GM12878 (cell line): ENCODE data around the gene AKR1C1.
"Not testable (repeated sequence)": the region's sequence is repeated elsewhere in the genome, so short reads cannot be mapped to it uniquely, and the experiment has no call there.

Experiments
- EED ChIP-seq: sonication (generic); IDR thresholded peaks from 2 replicates; pipeline ENCODE4 v1.6.1; 2016; ENCODE audit warnings: antibody characterized with exemption, low read depth
- ESRRA ChIP-seq: IDR thresholded peaks from 2 replicates; pipeline ENCODE4 v1.6.1; 2012; ENCODE audit warnings: mild to moderate bottlenecking, low read length, improper control_type of control experiment
- MYC ChIP-seq: IDR thresholded peaks from 2 replicates; pipeline ENCODE4 v1.6.1; 2011; ENCODE audit warnings: mild to moderate bottlenecking, low read length, moderate library complexity, inconsistent platforms; ENCODE audit not compliant: insufficient read depth, insufficient replicate concordance, insufficient read length, severe bottlenecking
- RCOR1 ChIP-seq: conservative IDR thresholded peaks from 2 replicates; pipeline ENCODE4 v1.6.1; 2012; ENCODE audit warnings: low read depth, low read length, improper control_type of control experiment
- ZNF217 ChIP-seq: fragments of 450-650 bp; IDR thresholded peaks from 2 replicates; pipeline ENCODE4 v1.6.1; 2017; ENCODE audit warnings: antibody characterized with exemption, mild to moderate bottlenecking

DNA sequence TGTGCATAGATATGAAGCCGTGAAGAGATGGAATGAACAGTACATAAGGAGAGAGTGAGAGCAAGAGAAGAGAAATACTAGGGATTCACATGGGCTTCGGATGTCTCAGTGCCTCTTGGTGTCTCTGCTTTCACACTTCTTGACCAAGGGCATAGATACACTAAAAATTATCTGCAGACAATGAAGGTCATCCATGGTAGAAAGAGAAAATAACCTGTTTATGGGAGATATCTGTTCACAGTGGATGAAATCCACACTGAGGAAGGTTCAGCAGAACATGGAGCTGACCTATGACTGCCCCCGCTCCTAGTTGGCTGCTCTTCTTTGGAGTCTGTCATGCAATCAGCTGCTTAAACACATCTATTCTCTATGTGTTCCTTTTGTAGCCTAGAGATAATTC, 6.1 kb downstream of the AKR1C1 start:
- TF ChIP-seq ZNF217, MYC, EED, RCOR1, ESRRA: not testable (repeated sequence)
